ENCODE data around the gene HRH3.

HRH3 gene

GRCh38 chr20:62215020-62215990 is 4.8 kb downstream of the HRH3 start:
- H3K9me3 ChIP-seq (ENCODE audit: insufficient read depth, low read length, severe bottlenecking), result no peaks in the 10 kb centered on the region
- peaks cover 45% of the 10 kb centered on the region for H4K20me1 ChIP-seq (ENCODE audit: insufficient read depth, low read length)
- H3K4me3 ChIP-seq (ENCODE audit: low read depth in 1 of 2, low read length in 2 of 2), result no peak overlapping the region
- no peaks in the 10 kb centered on the region for H3K36me3 ChIP-seq (ENCODE audit: insufficient read depth, low read length)
- peaks cover 3% of the 10 kb centered on the region for H3K4me1 ChIP-seq (ENCODE audit: insufficient read depth, low read length)
- no peak overlapping the region for H3K4me2 ChIP-seq (ENCODE audit: insufficient read depth, low read length)
- DNase-seq, result no peak
- TF ChIP-seq CTCF (IDR thresholded peaks at IDR 0.05; ENCODE audit: borderline replicate concordance, extremely low read depth, low read length, poor library complexity, severe bottlenecking), result no peak
- no peak for TF ChIP-seq EZH2 (IDR thresholded peaks at IDR 0.05; ENCODE audit: borderline replicate concordance, low read depth, low read length, severe bottlenecking)
- H2AFZ ChIP-seq (ENCODE audit: low read depth, low read length), result no peak overlapping the region
- no peaks in the 10 kb centered on the region for H3K79me2 ChIP-seq (ENCODE audit: insufficient read depth, low read length)
- H3K9ac ChIP-seq (ENCODE audit: low read depth, low read length), result no peak overlapping the region
- ATAC-seq (ENCODE audit: insufficient read depth, low read depth), result no peak
- H3K27ac ChIP-seq (ENCODE audit: low read length), result no peak overlapping the region
- peaks cover 3% of the 10 kb centered on the region for H3K27me3 ChIP-seq (ENCODE audit: insufficient read depth, low read length, poor library complexity)

GRCh38 chr20:62214067-62214466 is 6.0 kb downstream of the HRH3 start:
- Histone ChIP-seq H3K4me1 (ENCODE audit: insufficient read depth, low read length) (no peaks in the 10 kb centered on the region), H3K4me2 (ENCODE audit: insufficient read depth, low read length) (no peak overlapping the region), H3K36me3 (ENCODE audit: insufficient read depth, low read length) (no peaks in the 10 kb centered on the region), H4K20me1 (ENCODE audit: insufficient read depth, low read length) (peaks cover 48% of the 10 kb centered on the region), H3K27ac (ENCODE audit: low read length) (no peak overlapping the region), H3K4me3 (ENCODE audit: low read depth in 1 of 2, low read length in 2 of 2) (no peak overlapping the region), H3K9ac (ENCODE audit: low read depth, low read length) (no peak overlapping the region), H3K79me2 (ENCODE audit: insufficient read depth, low read length) (no peaks in the 10 kb centered on the region), H3K9me3 (ENCODE audit: insufficient read depth, low read length, severe bottlenecking) (no peaks in the 10 kb centered on the region), H2AFZ (ENCODE audit: low read depth, low read length) (no peak overlapping the region), H3K27me3 (ENCODE audit: insufficient read depth, low read length, poor library complexity) (peaks cover 3% of the 10 kb centered on the region)
- TF ChIP-seq CTCF (IDR thresholded peaks at IDR 0.05; ENCODE audit: borderline replicate concordance, extremely low read depth, low read length, poor library complexity, severe bottlenecking), result no peak
- no peak for TF ChIP-seq EZH2 (IDR thresholded peaks at IDR 0.05; ENCODE audit: borderline replicate concordance, low read depth, low read length, severe bottlenecking)
- DNase-seq, result no peak
- ATAC-seq (ENCODE audit: insufficient read depth, low read depth), result no peak

- Histone ChIP-seq H3K79me2 (ENCODE audit: insufficient read depth, low read length) (no peaks in the 10 kb centered on the region), H3K4me1 (ENCODE audit: insufficient read depth, low read length) (no peaks in the 10 kb centered on the region), H3K4me2 (ENCODE audit: insufficient read depth, low read length) (no peak overlapping the region), H2AFZ (ENCODE audit: low read depth, low read length) (no peak overlapping the region), H3K27ac (ENCODE audit: low read length) (no peak overlapping the region), H3K4me3 (ENCODE audit: low read depth in 1 of 2, low read length in 2 of 2) (no peak overlapping the region), H3K9ac (ENCODE audit: low read depth, low read length) (no peak overlapping the region), H3K36me3 (ENCODE audit: insufficient read depth, low read length) (no peaks in the 10 kb centered on the region), H4K20me1 (ENCODE audit: insufficient read depth, low read length) (peaks cover 43% of the 10 kb centered on the region), H3K9me3 (ENCODE audit: insufficient read depth, low read length, severe bottlenecking) (no peaks in the 10 kb centered on the region), H3K27me3 (ENCODE audit: insufficient read depth, low read length, poor library complexity) (peaks cover 3% of the 10 kb centered on the region)
- TF ChIP-seq CTCF (IDR thresholded peaks at IDR 0.05; ENCODE audit: borderline replicate concordance, extremely low read depth, low read length, poor library complexity, severe bottlenecking) (no peak), EZH2 (IDR thresholded peaks at IDR 0.05; ENCODE audit: borderline replicate concordance, low read depth, low read length, severe bottlenecking) (no peak)
- DNase-seq, result no peak
- ATAC-seq (ENCODE audit: insufficient read depth, low read depth), result no peak
These were observed 7.8 kb downstream of the HRH3 start for GRCh38 chr20:62212299-62212698.
